ENCODE results near the gene TMCC3.

GRCh38 chr12:94694732-94695131, 44.4 kb upstream of the TMCC3 start:
- TF ChIP-seq ZNF639 (CRISPR knock-in tag; conservative IDR thresholded peaks at IDR 0.05) (no peak), HMGA1 (CRISPR knock-in tag; conservative IDR thresholded peaks at IDR 0.05) (no peak), ZNF335 (CRISPR knock-in tag; IDR thresholded peaks at IDR 0.05) (no peak), FOXP4 (CRISPR knock-in tag; IDR thresholded peaks at IDR 0.05) (no peak), CTCF (CRISPR knock-in tag; IDR thresholded peaks at IDR 0.05) (no peak)
- TF ChIP-seq, protein P1, sequence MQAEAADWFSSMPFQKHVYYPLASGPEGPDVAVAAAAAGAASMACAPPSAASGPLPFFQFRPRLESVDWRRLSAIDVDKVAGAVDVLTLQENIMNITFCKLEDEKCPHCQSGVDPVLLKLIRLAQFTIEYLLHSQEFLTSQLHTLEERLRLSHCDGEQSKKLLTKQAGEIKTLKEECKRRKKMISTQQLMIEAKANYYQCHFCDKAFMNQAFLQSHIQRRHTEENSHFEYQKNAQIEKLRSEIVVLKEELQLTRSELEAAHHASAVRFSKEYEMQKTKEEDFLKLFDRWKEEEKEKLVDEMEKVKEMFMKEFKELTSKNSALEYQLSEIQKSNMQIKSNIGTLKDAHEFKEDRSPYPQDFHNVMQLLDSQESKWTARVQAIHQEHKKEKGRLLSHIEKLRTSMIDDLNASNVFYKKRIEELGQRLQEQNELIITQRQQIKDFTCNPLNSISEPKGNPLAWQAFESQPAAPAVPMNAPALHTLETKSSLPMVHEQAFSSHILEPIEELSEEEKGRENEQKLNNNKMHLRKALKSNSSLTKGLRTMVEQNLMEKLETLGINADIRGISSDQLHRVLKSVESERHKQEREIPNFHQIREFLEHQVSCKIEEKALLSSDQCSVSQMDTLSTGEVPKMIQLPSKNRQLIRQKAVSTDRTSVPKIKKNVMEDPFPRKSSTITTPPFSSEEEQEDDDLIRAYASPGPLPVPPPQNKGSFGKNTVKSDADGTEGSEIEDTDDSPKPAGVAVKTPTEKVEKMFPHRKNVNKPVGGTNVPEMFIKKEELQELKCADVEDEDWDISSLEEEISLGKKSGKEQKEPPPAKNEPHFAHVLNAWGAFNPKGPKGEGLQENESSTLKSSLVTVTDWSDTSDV (CRISPR knock-in tag; IDR thresholded peaks at IDR 0.05), result no peak
